SK-N-SH (cell line): ENCODE measurements around the gene LARGE1. TPM values are rescaled to one million over a fixed set of nuclear protein-coding genes. Genes with fewer than 3 reads are reported as not detected.
"Not testable (repeated sequence)": the region's sequence is repeated elsewhere in the genome, so short reads cannot be mapped to it uniquely, and the experiment has no call there.

Experiments used
- CTCF ChIA-PET: fragments of 300-600, 350-600 bp; formaldehyde crosslinking; extraction: SDS; loops from one replicate; lab custom pipeline; 2021; lab: Yijun Ruan, JAX
- POLR2A ChIA-PET: fragments of 350-600 bp; sonication (Branson Sonifier 250); formaldehyde crosslinking; extraction: SDS; loops from one replicate; lab custom pipeline; 2020; ENCODE audit warnings: antibody characterized with exemption, inconsistent platforms; lab: Yijun Ruan, JAX
- DNase-seq: peaks from one replicate; pipeline ENCODE4 v3.0.0; 2012
- H2AFZ ChIP-seq: fragments of 200-600 bp; sonication (generic); 2 replicates; pipeline ENCODE4 v1.8.1; 2016; ENCODE audit warnings: antibody characterized with exemption, mild to moderate bottlenecking, low read depth
- H3F3A ChIP-seq: fragments of 200-600 bp; sonication (generic); replicated peaks from 2 replicates; pipeline ENCODE3; 2016; ENCODE audit warnings: antibody characterized with exemption, mild to moderate bottlenecking; ENCODE audit not compliant: insufficient read depth
- H3K27ac ChIP-seq, 2 experiments: fragments of 200-500 bp in 1 of 2; fragments of 200-600 bp in 1 of 2; sonication (Bioruptor generic) in 1 of 2; sonication (generic), shearing (Covaris generic) in 1 of 2; 2 replicates each; pipeline versions ENCODE4 v1.5.1 to v1.6.1; 2014 to 2016; ENCODE audit warnings: low read depth in 2 of 2, inconsistent platforms in 1 of 2, low read length in 1 of 2, mild to moderate bottlenecking in 1 of 2, mixed read lengths in 1 of 2
- H3K27me3 ChIP-seq: fragments of 200-600 bp; sonication (generic), shearing (Covaris generic); 2 replicates; pipeline ENCODE4 v1.6.1; 2016; ENCODE audit warnings: mixed run types; ENCODE audit not compliant: insufficient read depth
- H3K36me3 ChIP-seq, 2 experiments: fragments of 200-500 bp in 1 of 2; fragments of 200-600 bp in 1 of 2; sonication (Bioruptor generic) in 1 of 2; sonication (generic) in 1 of 2; replicated peaks in 1 of 2; 2 replicates each; pipeline versions ENCODE3 to v1.5.1; 2014 to 2016; ENCODE audit warnings: low read length in 1 of 2, mild to moderate bottlenecking in 1 of 2; ENCODE audit not compliant: insufficient read depth in 2 of 2, control insufficient read depth in 1 of 2
- H3K4me1 ChIP-seq, 2 experiments: fragments of 200-500 bp in 1 of 2; fragments of 200-600 bp in 1 of 2; sonication (Bioruptor generic) in 1 of 2; sonication (generic), shearing (Covaris generic) in 1 of 2; 2 replicates each; pipeline versions ENCODE4 v1.5.1 to v1.6.1; 2014 to 2016; ENCODE audit warnings: low read depth in 1 of 2, low read length in 1 of 2, mixed run types in 1 of 2; ENCODE audit not compliant: insufficient read depth in 2 of 2, control insufficient read depth in 1 of 2
- H3K4me2 ChIP-seq: fragments of 200-600 bp; sonication (generic), shearing (Covaris generic); 2 replicates; pipeline ENCODE4 v1.6.1; 2017; ENCODE audit warnings: mixed run types
- H3K4me3 ChIP-seq, 2 experiments: fragments of 200-500 bp in 1 of 2; fragments of 200-600 bp in 1 of 2; sonication (Bioruptor generic) in 1 of 2; sonication (generic), shearing (Covaris generic) in 1 of 2; 2 replicates each; pipeline versions ENCODE4 v1.5.1 to v1.8.1; 2014 to 2016; ENCODE audit warnings: low read depth in 2 of 2, inconsistent platforms in 1 of 2, low read length in 1 of 2, mild to moderate bottlenecking in 1 of 2, mixed read lengths in 1 of 2, moderate library complexity in 1 of 2
- H3K79me2 ChIP-seq: fragments of 200-600 bp; sonication (generic); 2 replicates; pipeline ENCODE4 v1.8.1; 2017; ENCODE audit warnings: mild to moderate bottlenecking; ENCODE audit not compliant: insufficient read depth
- H3K9ac ChIP-seq: fragments of 200-600 bp; sonication (generic); 2 replicates; pipeline ENCODE4 v1.6.1; 2017; ENCODE audit warnings: mixed run types
- H3K9me2 ChIP-seq: fragments of 200-600 bp; sonication (generic); 2 replicates; pipeline ENCODE4 v1.6.1; 2017; ENCODE audit warnings: mixed run types
- H3K9me3 ChIP-seq: fragments of 200-600 bp; sonication (generic); 2 replicates; pipeline ENCODE4 v1.6.1; 2017; ENCODE audit warnings: mixed run types, mild to moderate bottlenecking, moderate library complexity
- H4K20me1 ChIP-seq: fragments of 200-600 bp; sonication (generic); 2 replicates; pipeline ENCODE4 v1.6.1; 2017; ENCODE audit warnings: mild to moderate bottlenecking, mixed run types; ENCODE audit not compliant: insufficient read depth
- POLR2AphosphoS5 ChIP-seq: IDR thresholded peaks from 2 replicates; pipeline ENCODE4 v1.6.1; 2012; ENCODE audit warnings: low read depth, low read length
- RCOR1 ChIP-seq: fragments of 150-350 bp; IDR thresholded peaks from 2 replicates; pipeline ENCODE4 v1.6.1; 2017; ENCODE audit warnings: antibody characterized with exemption, low read length
- RXRA ChIP-seq: IDR thresholded peaks from 2 replicates; pipeline ENCODE4 v1.4.0; 2012; ENCODE audit warnings: low read depth, mild to moderate bottlenecking, borderline replicate concordance
- SIN3A ChIP-seq: IDR thresholded peaks from 2 replicates; pipeline ENCODE4 v1.6.1; 2012; ENCODE audit warnings: low read depth, mild to moderate bottlenecking, low read length, moderate library complexity, borderline replicate concordance
- TAF1 ChIP-seq: IDR thresholded peaks from 2 replicates; pipeline ENCODE4 v1.6.1; 2012; ENCODE audit warnings: low read depth, mild to moderate bottlenecking, low read length, moderate library complexity, borderline replicate concordance
- TEAD4 ChIP-seq: IDR thresholded peaks from 2 replicates; pipeline ENCODE4 v1.4.0; 2012; ENCODE audit warnings: mild to moderate bottlenecking, borderline replicate concordance; ENCODE audit not compliant: insufficient read depth
- WGBS: methylation state at CpG from one replicate; pipeline ENCODE4 v1.1.6; 2017; ENCODE audit warnings: low lambda C conversion rate; 5-methylcytosine and 5-hydroxymethylcytosine counted together
- polyA plus RNA-seq, 3 experiments: library from polyadenylated mRNA; depleted of rRNA; stranded (reverse); fragments of >200 nt; gene quantifications; 2 replicates each; pipeline ENCODE4 v1.2.3, GENCODE V29; 2012

Gene LARGE1
- polyA plus RNA-seq, 1 of the 3 experiments (the other 2 are of a cell fraction), result 1.1 TPM

GRCh38 chr22:33860386-33860785 lies 59.9 kb downstream of the LARGE1 start:
- Histone ChIP-seq H3K36me3 (no peaks in the 10 kb centered on the region), H3K4me3 (no peak overlapping the region), H3F3A (no peaks in the 10 kb centered on the region), H3K9me2 (no peaks in the 10 kb centered on the region), H3K4me2 (no peak overlapping the region), H3K4me1 (no peaks in the 10 kb centered on the region), H4K20me1 (no peaks in the 10 kb centered on the region), H3K79me2 (no peaks in the 10 kb centered on the region), H3K9me3 (no peaks in the 10 kb centered on the region), H3K27ac (no peak overlapping the region), H3K9ac (no peak overlapping the region), H2AFZ (no peak overlapping the region), H3K27me3 (no peaks in the 10 kb centered on the region)
- CTCF ChIA-PET, result no interaction called here
- TF ChIP-seq RCOR1 (no peak), RXRA (no peak), SIN3A (no peak), TEAD4 (no peak)
- POLR2A ChIA-PET, result no interaction called here
- WGBS, result 64% methylated on average over 7 of the region's 8 CpGs
- no peak for DNase-seq

DNA sequence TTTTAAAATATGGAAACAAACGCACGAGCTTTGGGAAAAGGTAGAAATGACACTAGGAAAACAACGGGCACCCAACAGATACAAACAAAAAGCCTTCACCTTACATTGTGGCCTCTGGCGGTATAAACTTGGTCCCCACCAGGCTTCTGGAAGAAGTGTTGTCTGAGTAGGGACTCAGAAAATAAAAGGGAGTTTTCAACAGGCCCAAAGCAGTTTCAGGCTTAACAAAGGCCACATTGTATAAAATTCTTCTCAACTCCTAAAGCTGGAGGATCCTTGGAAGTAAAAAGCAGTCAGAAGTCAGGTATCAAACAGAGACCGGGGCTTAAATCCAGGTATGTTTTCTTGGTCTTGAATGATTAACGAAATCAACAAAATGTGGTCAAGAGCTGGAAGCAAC lies 61.0 kb downstream of the LARGE1 start:
- Histone ChIP-seq H3K4me1 (no peaks in the 10 kb centered on the region; a peak in 1 of 4 replicates), H3K9me3 (no peaks in the 10 kb centered on the region), H3K27me3 (no peaks in the 10 kb centered on the region), H3K79me2 (no peaks in the 10 kb centered on the region), H4K20me1 (no peaks in the 10 kb centered on the region), H3F3A (no peaks in the 10 kb centered on the region), H2AFZ (no peak overlapping the region), H3K9me2 (no peaks in the 10 kb centered on the region), H3K4me2 (no peak overlapping the region), H3K4me3 (no peak overlapping the region), H3K9ac (no peak overlapping the region), H3K27ac (no peak overlapping the region), H3K36me3 (no peaks in the 10 kb centered on the region)
- DNase-seq, result no peak
- POLR2A ChIA-PET, result no interaction called here
- 73% methylated on average over 6 of the region's 6 CpGs for WGBS
- CTCF ChIA-PET, result no interaction called here
- TF ChIP-seq SIN3A, result no peak
- TF ChIP-seq TAF1, result no peak
- TF ChIP-seq POLR2AphosphoS5, result no peak

DNA sequence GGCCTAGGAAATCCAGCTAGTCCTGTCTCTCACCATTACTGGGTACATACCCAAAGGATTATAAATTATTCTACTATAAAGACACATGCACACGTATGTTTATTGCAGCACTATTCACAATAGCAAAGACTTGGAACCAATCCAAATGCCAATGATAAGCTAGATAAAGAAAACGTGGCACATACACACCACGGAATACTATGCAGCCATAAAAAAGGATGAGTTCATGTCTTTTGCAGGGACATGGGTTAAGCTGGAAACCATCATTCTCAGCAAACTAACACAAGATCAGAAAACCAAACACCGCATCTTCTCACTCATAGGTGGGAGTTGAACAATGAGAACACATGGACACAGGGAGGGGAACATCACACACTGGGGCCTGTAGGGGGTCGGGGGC lies 61.6 kb downstream of the LARGE1 start:
- H3K4me2 ChIP-seq, H3K4me3 ChIP-seq, H3F3A ChIP-seq, H3K9ac ChIP-seq, H3K9me3 ChIP-seq, H3K79me2 ChIP-seq, H3K9me2 ChIP-seq, H3K27me3 ChIP-seq, DNase-seq, POLR2A ChIA-PET, CTCF ChIA-PET, H4K20me1 ChIP-seq, H3K4me1 ChIP-seq, H3K36me3 ChIP-seq, H3K27ac ChIP-seq, H2AFZ ChIP-seq: not testable (repeated sequence)
- WGBS, result 64% methylated on average over 5 of the region's 5 CpGs

- 89% methylated on average over 15 of the region's 16 CpGs for WGBS
- H3K4me1 ChIP-seq, CTCF ChIA-PET: not testable (repeated sequence)
Observed at GRCh38 chr22:33857767-33858166, 62.5 kb downstream of the LARGE1 start.

More at GRCh38 chr22:33857767-33858166, 62.5 kb downstream of the LARGE1 start:
- DNase-seq, H3F3A ChIP-seq, H2AFZ ChIP-seq, H3K36me3 ChIP-seq, H3K79me2 ChIP-seq, H3K27me3 ChIP-seq, H3K9ac ChIP-seq, H3K4me3 ChIP-seq, H3K27ac ChIP-seq, H4K20me1 ChIP-seq, H3K9me3 ChIP-seq, POLR2A ChIA-PET, H3K9me2 ChIP-seq, H3K4me2 ChIP-seq: not testable (repeated sequence)
